Endothelial cell of umbilical vein (primary cell): ENCODE measurements around the gene NAXE. TPM values are rescaled to one million over a fixed set of nuclear protein-coding genes. Genes with fewer than 3 reads are reported as not detected.

Source experiments
- BruUV-seq: library from RNA; stranded (reverse); fragments of 400-500 nt; replicated peaks from 2 replicates; lab custom pipeline; 2021; lab: Mats Ljungman, UMichigan
- CTCF ChIA-PET: fragments of 300-600, 350-600 bp; sonication (Branson Sonifier 250); formaldehyde crosslinking; loops from one replicate; lab custom pipeline; 2021; ENCODE audit warnings: antibody characterized with exemption, inconsistent platforms; lab: Charles Lee
- POLR2A ChIA-PET: fragments of 300-600, 350-600 bp; sonication (Branson Sonifier 250); formaldehyde crosslinking; loops from one replicate; lab custom pipeline; 2021; ENCODE audit warnings: antibody characterized with exemption, inconsistent platforms; lab: Charles Lee
- DNase-seq: peaks from one replicate; pipeline ENCODE4 v3.0.0-alpha.2; 2011; ENCODE audit warnings: low read depth, low spot score
- FAIRE-seq: peaks from 2 replicates; lab custom pipeline; 2011; peaks lifted over from hg19 to GRCh38; lab: Jason Lieb, UNC
- H2AFZ ChIP-seq: 2 replicates; pipeline ENCODE4 v1.6.0; 2012; ENCODE audit warnings: low read depth, low read length, control low read depth, inconsistent platforms
- H3K27ac ChIP-seq: 2 replicates; pipeline ENCODE4 v1.5.1; 2011; ENCODE audit warnings: low read depth, mild to moderate bottlenecking, control low read depth, low read length, moderate library complexity; ENCODE audit not compliant: insufficient read depth
- H3K27me3 ChIP-seq, 2 experiments: 2 replicates each; pipeline versions ENCODE4 v1.6.0 to v1.6.1; 2011; ENCODE audit warnings: low read length in 2 of 2, mixed read lengths in 1 of 2; ENCODE audit not compliant: control insufficient read depth in 2 of 2, insufficient read depth in 2 of 2
- H3K36me3 ChIP-seq, 2 experiments: 2 replicates in 1 of 2; 3 replicates in 1 of 2; pipeline ENCODE4 v1.5.1; 2011; ENCODE audit warnings: low read length in 2 of 2, mild to moderate bottlenecking in 1 of 2, moderate library complexity in 1 of 2; ENCODE audit not compliant: control insufficient read depth in 2 of 2, insufficient read depth in 2 of 2; ENCODE audit errors: extremely low read depth in 1 of 2
- H3K4me1 ChIP-seq: 3 replicates; pipeline ENCODE4 v1.5.1; 2011; ENCODE audit warnings: mild to moderate bottlenecking, low read length; ENCODE audit not compliant: control insufficient read depth, insufficient read depth; ENCODE audit errors: extremely low read depth
- H3K4me2 ChIP-seq: 2 replicates; pipeline ENCODE4 v1.6.1; 2011; ENCODE audit warnings: low read length, control low read depth, mixed read lengths; ENCODE audit not compliant: insufficient read depth
- H3K4me3 ChIP-seq, 3 experiments: fragments of 200-600 bp in 1 of 3; sonication (generic), shearing (Covaris generic) in 1 of 3; replicated peaks in 1 of 3; 2 replicates each; pipeline ENCODE4 v1.5.1; 2011 to 2016; ENCODE audit warnings: control low read depth in 3 of 3, low read length in 3 of 3, mild to moderate bottlenecking in 2 of 3, inconsistent platforms in 1 of 3, low read depth in 1 of 3, moderate library complexity in 1 of 3; ENCODE audit not compliant: insufficient read depth in 1 of 3
- H3K79me2 ChIP-seq: 2 replicates; pipeline ENCODE4 v1.6.0; 2012; ENCODE audit warnings: low read length, inconsistent platforms; ENCODE audit not compliant: control insufficient read depth, insufficient read depth
- H3K9ac ChIP-seq: replicated peaks from 2 replicates; pipeline ENCODE3; 2011; ENCODE audit warnings: low read length, control low read depth; ENCODE audit not compliant: insufficient read depth; ENCODE audit errors: extremely low read depth
- H3K9me1 ChIP-seq: replicated peaks from 3 replicates; pipeline ENCODE4 v1.6.0; 2011; ENCODE audit warnings: mild to moderate bottlenecking, low read length; ENCODE audit not compliant: control insufficient read depth, insufficient read depth; ENCODE audit errors: extremely low read depth
- H3K9me3 ChIP-seq: replicated peaks from 2 replicates; pipeline ENCODE4 v1.5.1; 2012; ENCODE audit warnings: low read length, inconsistent platforms; ENCODE audit not compliant: control insufficient read depth, insufficient read depth
- H4K20me1 ChIP-seq: replicated peaks from 2 replicates; pipeline ENCODE3; 2011; ENCODE audit warnings: mild to moderate bottlenecking, low read length; ENCODE audit not compliant: control insufficient read depth, insufficient read depth; ENCODE audit errors: extremely low read depth
- EZH2 ChIP-seq: IDR thresholded peaks from 2 replicates; pipeline ENCODE4 v1.6.1; 2012; ENCODE audit warnings: borderline replicate concordance, low read depth, mild to moderate bottlenecking, moderate library complexity, low read length, inconsistent platforms; ENCODE audit not compliant: severe bottlenecking
- FOS ChIP-seq: IDR thresholded peaks from 2 replicates; pipeline ENCODE4 v1.6.1; 2011; ENCODE audit warnings: mild to moderate bottlenecking, low read length, moderate library complexity, borderline replicate concordance; ENCODE audit not compliant: insufficient read depth
- MYC ChIP-seq: IDR thresholded peaks from one replicate; pipeline ENCODE4 v1.6.1; 2011; ENCODE audit warnings: mild to moderate bottlenecking, low read depth, low read length
- POLR2AphosphoS5 ChIP-seq: IDR thresholded peaks from 2 replicates; pipeline ENCODE4 v1.6.1; 2012; ENCODE audit warnings: low read depth, mild to moderate bottlenecking, control low read depth, low read length, moderate library complexity; ENCODE audit not compliant: insufficient read depth
- dilution Hi-C: fragments of 300-500 bp; cut with MboI; formaldehyde crosslinking; loops from one replicate; pipeline ENCODE4 v1.15.0; 2019; ENCODE audit warnings: low sequenced_read_pairs; ENCODE audit not compliant: extremely low pct_ligation_motif_present
- intact Hi-C: fragments of 100-400 bp; cut with micrococcal nuclease; formaldehyde crosslinking; loops from one replicate; pipeline ENCODE4 v1.10.0; 2022
- polyA plus RNA-seq, 4 experiments: library from polyadenylated mRNA; depleted of rRNA in 3 of 4; stranded (reverse) in 3 of 4; unstranded in 1 of 4; fragments of >200 nt; gene quantifications; 2 replicates each; pipeline versions ENCODE4 v1.2.1 to v1.2.3, GENCODE V29; 2011 to 2012; ENCODE audit warnings: missing spikeins in 1 of 4
- total RNA-seq: library from RNA; stranded (reverse); gene quantifications from 2 replicates; pipeline ENCODE4 v1.2.3, GENCODE V29; 2021

Gene NAXE
- total and polyA plus RNA-seq, 2 donors (not counting 3 experiments of a cell fraction or from before 2014, with no cell fraction given) = 76.2 to 187 TPM

- Histone ChIP-seq H3K9me1 (no peaks in the 10 kb centered on the region), H3K27me3 (no peaks in the 10 kb centered on the region), H3K27ac (no peak overlapping the region), H3K36me3 (peaks cover 0 to 15% of the 10 kb centered on the region in 2 experiments), H3K9ac (no peak overlapping the region), H3K4me2 (peak overlapping the region; percentile 79), H3K79me2 (peaks cover 5% of the 10 kb centered on the region), H3K4me3 (no peak overlapping the region), H2AFZ (no peak overlapping the region), H3K9me3 (no peaks in the 10 kb centered on the region), H3K4me1 (peaks cover 17% of the 10 kb centered on the region), H4K20me1 (no peaks in the 10 kb centered on the region)
- no peak for TF ChIP-seq EZH2
- TF ChIP-seq FOS = no peak
- TF ChIP-seq POLR2AphosphoS5 = no peak
- ChIA-PET POLR2A (interaction anchor here (0.6 to 1.8 kb wide), 2 partner anchors 11 to 134 kb away, joined by 4 to 9 read pairs; partner anchors contain the start of gene GPATCH4), CTCF (interaction anchor here (0.7 to 4.9 kb wide), 11 partner anchors 9 to 205 kb away, joined by 3 to 32 read pairs (median 5); partner anchors contain the start of genes GPATCH4 and TTC24)
- DNase-seq (no peak), FAIRE-seq (no peak)
- dilution Hi-C loops = no loop called here
- intact Hi-C loops = loop anchor here (5.0 kb wide), 1 partner anchor 88 kb away; the partner anchor contains the start of gene MEF2D
- BruUV-seq = no TSS peak
Measured at GRCh38 chr1:156590326-156591180, 1.0 kb upstream of the NAXE start.

GRCh38 chr1:156591181-156591431 is 470 bp upstream of the NAXE start:
- CTCF ChIA-PET = interaction anchor here (0.7 to 4.9 kb wide), 11 partner anchors 8 to 205 kb away, joined by 3 to 32 read pairs (median 4); partner anchors contain the start of genes GPATCH4 and TTC24
- Histone ChIP-seq H3K36me3 (peaks cover 0 to 20% of the 10 kb centered on the region in 2 experiments), H3K4me1 (peaks cover 17% of the 10 kb centered on the region), H3K4me2 (peak overlapping the region; percentile 79), H3K4me3 (peak overlapping the region in 2 of 3 experiments; percentile 75 to 77), H2AFZ (peak overlapping the region; percentile 75), H3K27ac (no peak overlapping the region), H3K9me1 (no peaks in the 10 kb centered on the region), H3K27me3 (no peaks in the 10 kb centered on the region), H4K20me1 (no peaks in the 10 kb centered on the region), H3K79me2 (peaks cover 5% of the 10 kb centered on the region), H3K9me3 (no peaks in the 10 kb centered on the region), H3K9ac (no peak overlapping the region)
- FAIRE-seq (no peak), DNase-seq (no peak)
- POLR2A ChIA-PET = interaction anchor here (1.8 kb wide), 1 partner anchor 10 kb away, joined by 9 read pairs; the partner anchor contains the start of gene GPATCH4
- intact Hi-C loops = loop anchor here (5.0 kb wide), 1 partner anchor 89 kb away; the partner anchor contains the start of gene MEF2D
- BruUV-seq = TSS peak; percentile 3
- dilution Hi-C loops = no loop called here
- TF ChIP-seq FOS = no peak
- TF ChIP-seq POLR2AphosphoS5 = no peak
- no peak for TF ChIP-seq MYC
